GM18909 (cell line): Measurements from ENCODE around the gene DGCR8.

ENCODE experiments used
- ATAC-seq: cut with Tn5 transposase; IDR thresholded peaks from one replicate; pipeline ENCODE4 v1.9.1; 2021; ENCODE audit warnings: mild to moderate bottlenecking; ENCODE audit not compliant: unreplicated experiment, poor library complexity

DGCR8 gene

GRCh38 chr22:20133930-20134549 is 54.0 kb downstream of the DGCR8 start:
- no peak for ATAC-seq

GRCh38 chr22:20135265-20135664 is 55.2 kb downstream of the DGCR8 start:
- no peak for ATAC-seq

- ATAC-seq = no peak
Measured at GRCh38 chr22:20135806-20136602, 56.0 kb downstream of the DGCR8 start.

GRCh38 chr22:20136603-20136873 is 56.5 kb downstream of the DGCR8 start:
- ATAC-seq = no peak

GRCh38 chr22:20137113-20137512 is 57.1 kb downstream of the DGCR8 start:
- ATAC-seq = no peak

- ATAC-seq = no peak
Measured at GRCh38 chr22:20137671-20138416, 57.8 kb downstream of the DGCR8 start.

- no peak for ATAC-seq
Measured at GRCh38 chr22:20138417-20138738, 58.3 kb downstream of the DGCR8 start.

- ATAC-seq = no peak
Measured at GRCh38 chr22:20138868-20139267, 58.8 kb downstream of the DGCR8 start.

GRCh38 chr22:20139391-20140106 is 59.5 kb downstream of the DGCR8 start:
- ATAC-seq = no peak

- ATAC-seq = no peak
Measured at GRCh38 chr22:20140107-20140445, 60.0 kb downstream of the DGCR8 start.

GRCh38 chr22:20140521-20140964 is 60.5 kb downstream of the DGCR8 start:
- no peak for ATAC-seq

GRCh38 chr22:20141186-20142077 is 61.4 kb downstream of the DGCR8 start:
- ATAC-seq = no peak

GRCh38 chr22:20142711-20143621 is 62.9 kb downstream of the DGCR8 start:
- ATAC-seq = no peak

GRCh38 chr22:20143883-20144665 is 64.0 kb downstream of the DGCR8 start:
- no peak for ATAC-seq

- no peak for ATAC-seq
Measured at GRCh38 chr22:20145206-20145831, 65.3 kb downstream of the DGCR8 start.

- no peak for ATAC-seq
Measured at GRCh38 chr22:20145832-20146223, 65.8 kb downstream of the DGCR8 start.

GRCh38 chr22:20146777-20147176 is 66.7 kb downstream of the DGCR8 start:
- no peak for ATAC-seq
